HG03378 (cell line): ENCODE results near the gene ADCY2.

Source experiments
- ATAC-seq: cut with Tn5 transposase; IDR thresholded peaks from one replicate; pipeline ENCODE4 v1.9.1; 2021; ENCODE audit warnings: mild to moderate bottlenecking, moderate library complexity; ENCODE audit not compliant: unreplicated experiment

The ADCY2 gene

GRCh38 chr5:7586480-7586879 lies 190.5 kb downstream of the ADCY2 start:
- ATAC-seq = no peak

- ATAC-seq = no peak
Observed at GRCh38 chr5:7589800-7590199, 193.9 kb downstream of the ADCY2 start.

GRCh38 chr5:7592910-7593309 lies 197.0 kb downstream of the ADCY2 start:
- no peak for ATAC-seq

- no peak for ATAC-seq
Observed at GRCh38 chr5:7597059-7597642, 201.2 kb downstream of the ADCY2 start.

GRCh38 chr5:7606840-7607465 lies 211.0 kb downstream of the ADCY2 start:
- no peak for ATAC-seq

- ATAC-seq = no peak
Observed at GRCh38 chr5:7608772-7609171, 212.8 kb downstream of the ADCY2 start.

- ATAC-seq = no peak
Observed at GRCh38 chr5:7609726-7610125, 213.8 kb downstream of the ADCY2 start.

- ATAC-seq = no peak
Observed at GRCh38 chr5:7610531-7611177, 214.7 kb downstream of the ADCY2 start.

- no peak for ATAC-seq
Observed at GRCh38 chr5:7611518-7611917, 215.6 kb downstream of the ADCY2 start.

GRCh38 chr5:7615566-7616061 lies 219.7 kb downstream of the ADCY2 start:
- no peak for ATAC-seq

- ATAC-seq = no peak
Observed at GRCh38 chr5:7616897-7617296, 221.0 kb downstream of the ADCY2 start.

GRCh38 chr5:7622498-7622897 lies 226.6 kb downstream of the ADCY2 start:
- no peak for ATAC-seq

- ATAC-seq = no peak
Observed at GRCh38 chr5:7625740-7626139, 229.8 kb downstream of the ADCY2 start.

- ATAC-seq = no peak
Observed at GRCh38 chr5:7628248-7628647, 232.3 kb downstream of the ADCY2 start.

GRCh38 chr5:7628820-7629219 lies 232.9 kb downstream of the ADCY2 start:
- ATAC-seq = no peak

GRCh38 chr5:7629561-7629960 lies 233.6 kb downstream of the ADCY2 start:
- no peak for ATAC-seq

- no peak for ATAC-seq
Observed at GRCh38 chr5:7634837-7635236, 238.9 kb downstream of the ADCY2 start.

GRCh38 chr5:7638456-7638855 lies 242.5 kb downstream of the ADCY2 start:
- ATAC-seq = no peak

- ATAC-seq = peak; percentile 50
Observed at GRCh38 chr5:7642029-7642428, 246.1 kb downstream of the ADCY2 start.

- no peak for ATAC-seq
Observed at GRCh38 chr5:7644723-7645122, 248.8 kb downstream of the ADCY2 start.

GRCh38 chr5:7650755-7651154 lies 254.8 kb downstream of the ADCY2 start:
- no peak for ATAC-seq

GRCh38 chr5:7653046-7653445 lies 257.1 kb downstream of the ADCY2 start:
- ATAC-seq = no peak
